HCT116 (cell line): ENCODE data around the gene CIAO1. TPM values are rescaled to one million over a fixed set of nuclear protein-coding genes. Genes with fewer than 3 reads are reported as not detected.

Experiments used
- ATAC-seq: fragments of 200-7000 bp; cut with Tn5 transposase; 2 replicates; pipeline ENCODE4 v1.9.1; 2020; ENCODE audit warnings: mild to moderate bottlenecking, moderate library complexity
- BruUV-seq: library from RNA; stranded (reverse); fragments of 400-500 nt; replicated peaks from 2 replicates; lab custom pipeline; 2021; lab: Mats Ljungman, UMichigan
- CTCF ChIA-PET: fragments of 300-600 bp; sonication (Branson Sonifier 250); formaldehyde crosslinking; loops from one replicate; lab custom pipeline; 2021; ENCODE audit warnings: antibody characterized with exemption; lab: Charles Lee
- POLR2A ChIA-PET: fragments of 300-600, 350-600 bp; sonication (Branson Sonifier 250); formaldehyde crosslinking; loops from one replicate; lab custom pipeline; 2021; ENCODE audit warnings: antibody characterized with exemption; lab: Charles Lee
- RAD21 ChIA-PET, 2 experiments: fragments of 300-600 bp; sonication (Branson Sonifier 250); formaldehyde crosslinking; loops; one replicate each; lab custom pipeline; 2023; ENCODE audit warnings: low total read pairs in 2 of 2; ENCODE audit not compliant: uncharacterized antibody in 2 of 2, unreplicated experiment in 2 of 2, low non-redundant PET in 1 of 2; lab: Charles Lee
- DNase-seq: peaks from one replicate; pipeline ENCODE4 v3.0.0-alpha.2; 2010; ENCODE audit warnings: low read depth, low spot score
- H2AFZ ChIP-seq: fragments of 200-600 bp; shearing (Covaris generic), sonication (generic); 2 replicates; pipeline ENCODE4 v1.6.1; 2017; ENCODE audit warnings: low read depth, mixed run types, mixed read lengths, antibody characterized with exemption, low read length; ENCODE audit not compliant: poor library complexity, severe bottlenecking
- H3K27ac ChIP-seq: 2 replicates; pipeline ENCODE4 v1.5.1; 2012; ENCODE audit warnings: low read depth, low read length
- H3K27me3 ChIP-seq: fragments of 200-600 bp; sonication (generic); 2 replicates; pipeline ENCODE4 v1.6.1; 2016; ENCODE audit warnings: mixed run types, low read length, mixed read lengths; ENCODE audit not compliant: insufficient read depth
- H3K36me3 ChIP-seq, 2 experiments: fragments of 200-500 bp in 1 of 2; fragments of 200-600 bp in 1 of 2; sonication (Bioruptor generic) in 1 of 2; sonication (generic) in 1 of 2; 2 replicates each; pipeline versions ENCODE4 v1.5.1 to v1.6.1; 2014 to 2016; ENCODE audit warnings: low read length in 2 of 2, inconsistent platforms in 1 of 2, mixed read lengths in 1 of 2, mixed run types in 1 of 2; ENCODE audit not compliant: insufficient read depth in 2 of 2, control insufficient read depth in 1 of 2
- H3K4me1 ChIP-seq, 2 experiments: fragments of 200-600 bp in 1 of 2; sonication (generic) in 1 of 2; 2 replicates each; pipeline versions ENCODE4 v1.5.1 to v1.6.1; 2012 to 2017; ENCODE audit warnings: low read length in 2 of 2, inconsistent platforms in 1 of 2, mild to moderate bottlenecking in 1 of 2, mixed read lengths in 1 of 2, mixed run types in 1 of 2, moderate library complexity in 1 of 2; ENCODE audit not compliant: insufficient read depth in 2 of 2, control insufficient read depth in 1 of 2
- H3K4me2 ChIP-seq: fragments of 200-600 bp; sonication (generic); 2 replicates; pipeline ENCODE4 v1.6.1; 2017; ENCODE audit warnings: mixed run types, low read length, mixed read lengths
- H3K4me3 ChIP-seq, 2 experiments: fragments of 200-600 bp in 1 of 2; sonication (generic) in 1 of 2; replicated peaks in 1 of 2; 2 replicates each; pipeline ENCODE4 v1.5.1; 2011 to 2016; ENCODE audit warnings: low read length in 2 of 2, control low read depth in 1 of 2, low read depth in 1 of 2, mild to moderate bottlenecking in 1 of 2, mixed read lengths in 1 of 2, mixed run types in 1 of 2
- H3K79me2 ChIP-seq: fragments of 200-600 bp; sonication (generic); 2 replicates; pipeline ENCODE4 v1.6.1; 2017; ENCODE audit warnings: mild to moderate bottlenecking, mixed run types, low read length, moderate library complexity, mixed read lengths; ENCODE audit not compliant: insufficient read depth
- H3K9ac ChIP-seq: fragments of 200-600 bp; sonication (generic); 2 replicates; pipeline ENCODE4 v1.6.1; 2016; ENCODE audit warnings: low read length, mixed read lengths
- H3K9me2 ChIP-seq: fragments of 200-600 bp; sonication (generic), shearing (Covaris generic); 2 replicates; pipeline ENCODE4 v1.6.1; 2017; ENCODE audit warnings: mixed run types, mild to moderate bottlenecking, moderate library complexity; ENCODE audit not compliant: insufficient read depth
- H3K9me3 ChIP-seq, 2 experiments: fragments of 200-500 bp in 1 of 2; fragments of 200-600 bp in 1 of 2; sonication (Bioruptor generic) in 1 of 2; sonication (generic) in 1 of 2; 2 replicates each; pipeline ENCODE4 v1.6.1; 2014 to 2017; ENCODE audit warnings: low read length in 2 of 2, mixed read lengths in 2 of 2, inconsistent platforms in 1 of 2, low read depth in 1 of 2, mild to moderate bottlenecking in 1 of 2, mixed run types in 1 of 2, moderate library complexity in 1 of 2; ENCODE audit not compliant: control insufficient read depth in 1 of 2, insufficient read depth in 1 of 2
- H4K20me1 ChIP-seq: fragments of 200-600 bp; sonication (generic), shearing (Covaris generic); 2 replicates; pipeline ENCODE4 v1.6.1; 2017; ENCODE audit warnings: mixed run types, mild to moderate bottlenecking, moderate library complexity; ENCODE audit not compliant: insufficient read depth
- CBX3 ChIP-seq: IDR thresholded peaks from 2 replicates; pipeline ENCODE4 v1.6.1; 2012; ENCODE audit warnings: low read depth
- EGR1 ChIP-seq: IDR thresholded peaks from 2 replicates; pipeline ENCODE4 v1.6.1; 2012; ENCODE audit warnings: low read depth
- ELF1 ChIP-seq: IDR thresholded peaks from 2 replicates; pipeline ENCODE4 v1.6.1; 2012; ENCODE audit warnings: low read depth, borderline replicate concordance
- EZH2 ChIP-seq: fragments of 200-600 bp; sonication (generic); IDR thresholded peaks from 2 replicates; pipeline ENCODE4 v1.6.1; 2017; ENCODE audit warnings: antibody characterized with exemption, mixed run types
- EZH2phosphoT487 ChIP-seq: fragments of 200-600 bp; IDR thresholded peaks from 2 replicates; pipeline ENCODE4 v1.6.1; 2018; ENCODE audit warnings: antibody characterized with exemption, borderline replicate concordance
- FOSL1 ChIP-seq: IDR thresholded peaks from 2 replicates; pipeline ENCODE4 v1.6.1; 2012; ENCODE audit warnings: low read depth
- RAD21 ChIP-seq: IDR thresholded peaks from 2 replicates; pipeline ENCODE4 v1.6.1; 2012; ENCODE audit warnings: low read depth, mild to moderate bottlenecking
- SIN3A ChIP-seq: IDR thresholded peaks from 2 replicates; pipeline ENCODE4 v1.6.1; 2012; ENCODE audit warnings: low read depth
- SP1 ChIP-seq: IDR thresholded peaks from 2 replicates; pipeline ENCODE4 v1.6.1; 2012; ENCODE audit warnings: low read depth
- SRF ChIP-seq: IDR thresholded peaks from 2 replicates; pipeline ENCODE4 v1.6.1; 2012; ENCODE audit warnings: low read depth
- YY1 ChIP-seq: IDR thresholded peaks from 2 replicates; pipeline ENCODE4 v1.6.1; 2011; ENCODE audit warnings: low read length, low read depth, moderate library complexity, mild to moderate bottlenecking; ENCODE audit not compliant: insufficient replicate concordance; ENCODE audit errors: extremely low read depth
- ZBTB33 ChIP-seq: IDR thresholded peaks from 2 replicates; pipeline ENCODE4 v1.6.1; 2011; ENCODE audit warnings: mild to moderate bottlenecking, low read length, moderate library complexity; ENCODE audit not compliant: insufficient replicate concordance; ENCODE audit errors: extremely low read depth
- ZFX ChIP-seq: fragments of 450-650 bp; IDR thresholded peaks from 2 replicates; pipeline ENCODE4 v1.6.1; 2017
- ZNF274 ChIP-seq: fragments of 200-500 bp; sonication (Bioruptor generic); IDR thresholded peaks from 2 replicates; pipeline ENCODE4 v1.6.1; 2014; ENCODE audit warnings: mild to moderate bottlenecking, low read depth, low read length, inconsistent platforms
- intact Hi-C: fragments of 100-400 bp; cut with micrococcal nuclease; formaldehyde crosslinking; loops from 2 replicates; pipeline ENCODE4 v1.10.0; 2022
- total RNA-seq: library from RNA; stranded (reverse); gene quantifications from one replicate; pipeline ENCODE4 v1.2.1, GENCODE V29; 2021; ENCODE audit not compliant: unreplicated experiment
- TF ChIP-seq, protein P1 (sequence below), 3 experiments: fragments of 200-600 bp in 1 of 3; sonication (generic) in 1 of 3; IDR thresholded peaks in 2 of 3; conservative IDR thresholded peaks in 1 of 3; 2 replicates each; pipeline ENCODE4 v1.5.1; 2012 to 2017; ENCODE audit warnings: low read depth in 2 of 3, low read length in 2 of 3, antibody characterized with exemption in 1 of 3, borderline replicate concordance in 1 of 3, control low read depth in 1 of 3, mild to moderate bottlenecking in 1 of 3, mixed read lengths in 1 of 3, mixed run types in 1 of 3, moderate library complexity in 1 of 3; ENCODE audit not compliant: insufficient read depth in 1 of 3
- TF ChIP-seq, protein P2 (sequence below): IDR thresholded peaks from 2 replicates; pipeline ENCODE4 v1.6.1; 2012

Gene CIAO1
- total RNA-seq, 1 experiment from 2014 or later = 76.8 TPM

GRCh38 chr2:96264086-96264485, 1.9 kb upstream of the CIAO1 start:
- TF ChIP-seq SIN3A = no peak
- no peak for TF ChIP-seq CBX3
- no peak for TF ChIP-seq SP1
- TF ChIP-seq SRF = no peak
- no peak for TF ChIP-seq ZBTB33
- TF ChIP-seq ELF1 = no peak
- no peak for TF ChIP-seq YY1
- TF ChIP-seq, protein P1, sequence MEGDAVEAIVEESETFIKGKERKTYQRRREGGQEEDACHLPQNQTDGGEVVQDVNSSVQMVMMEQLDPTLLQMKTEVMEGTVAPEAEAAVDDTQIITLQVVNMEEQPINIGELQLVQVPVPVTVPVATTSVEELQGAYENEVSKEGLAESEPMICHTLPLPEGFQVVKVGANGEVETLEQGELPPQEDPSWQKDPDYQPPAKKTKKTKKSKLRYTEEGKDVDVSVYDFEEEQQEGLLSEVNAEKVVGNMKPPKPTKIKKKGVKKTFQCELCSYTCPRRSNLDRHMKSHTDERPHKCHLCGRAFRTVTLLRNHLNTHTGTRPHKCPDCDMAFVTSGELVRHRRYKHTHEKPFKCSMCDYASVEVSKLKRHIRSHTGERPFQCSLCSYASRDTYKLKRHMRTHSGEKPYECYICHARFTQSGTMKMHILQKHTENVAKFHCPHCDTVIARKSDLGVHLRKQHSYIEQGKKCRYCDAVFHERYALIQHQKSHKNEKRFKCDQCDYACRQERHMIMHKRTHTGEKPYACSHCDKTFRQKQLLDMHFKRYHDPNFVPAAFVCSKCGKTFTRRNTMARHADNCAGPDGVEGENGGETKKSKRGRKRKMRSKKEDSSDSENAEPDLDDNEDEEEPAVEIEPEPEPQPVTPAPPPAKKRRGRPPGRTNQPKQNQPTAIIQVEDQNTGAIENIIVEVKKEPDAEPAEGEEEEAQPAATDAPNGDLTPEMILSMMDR (IDR thresholded peaks at IDR 0.05 in 2 of 3, conservative IDR thresholded peaks at IDR 0.05 in 1 of 3; ENCODE audit: borderline replicate concordance in 1 of 3, insufficient read depth in 1 of 3, low read depth in 2 of 3, low read length in 2 of 3) = no peak
- no peak for TF ChIP-seq ZNF274
- TF ChIP-seq EZH2phosphoT487 = no peak
- TF ChIP-seq FOSL1 = no peak
- no peak for TF ChIP-seq EZH2
- TF ChIP-seq RAD21 = no peak
- TF ChIP-seq, protein P2, sequence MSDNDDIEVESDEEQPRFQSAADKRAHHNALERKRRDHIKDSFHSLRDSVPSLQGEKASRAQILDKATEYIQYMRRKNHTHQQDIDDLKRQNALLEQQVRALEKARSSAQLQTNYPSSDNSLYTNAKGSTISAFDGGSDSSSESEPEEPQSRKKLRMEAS = no peak
- TF ChIP-seq ZFX = no peak
- no peak for TF ChIP-seq EGR1

More at GRCh38 chr2:96264086-96264485, 1.9 kb upstream of the CIAO1 start:
- no peaks in the 10 kb centered on the region for H4K20me1 ChIP-seq
- peaks cover 10 to 24% of the 10 kb centered on the region in 2 experiments; a peak in 3 of 4 replicates for H3K36me3 ChIP-seq
- no peak overlapping the region for H3K27ac ChIP-seq
- RAD21 ChIA-PET = no interaction called here
- H3K9me2 ChIP-seq = no peaks in the 10 kb centered on the region
- DNase-seq = no peak
- H2AFZ ChIP-seq = no peak overlapping the region
- H3K9ac ChIP-seq = no peak overlapping the region
- H3K4me3 ChIP-seq = peak overlapping the region in 1 of 2 experiments; percentile 93; a peak in 1 of 4 replicates
- no TSS peak for BruUV-seq
- intact Hi-C loops = no loop called here
- no peak for ATAC-seq
- H3K4me1 ChIP-seq = peaks cover 32 to 53% of the 10 kb centered on the region in 2 experiments
- CTCF ChIA-PET = interaction anchor here (1.0 to 1.4 kb wide), 2 partner anchors 271 to 272 kb away, joined by 5 read pairs; no protein-coding TSS in a partner anchor
- POLR2A ChIA-PET = no interaction called here
- H3K9me3 ChIP-seq = no peaks in the 10 kb centered on the region
- H3K79me2 ChIP-seq = peaks cover 82% of the 10 kb centered on the region
- no peaks in the 10 kb centered on the region for H3K27me3 ChIP-seq
- H3K4me2 ChIP-seq = peak overlapping the region; percentile 75
